Duodenal mucosa (tissue), 2 donors: Measurements from ENCODE around the gene ARHGAP25.

Source experiments
- H3K27ac ChIP-seq: one replicate; pipeline ENCODE4 v1.7.0; 2013; ENCODE audit warnings: low read depth, low read length
- H3K27me3 ChIP-seq, 2 donors: one replicate each; pipeline ENCODE4 v1.7.0; 2013; ENCODE audit warnings: low read length in 2 of 2, control low read depth in 1 of 2; ENCODE audit not compliant: insufficient read depth in 2 of 2, control insufficient read depth in 1 of 2
- H3K36me3 ChIP-seq, 2 donors: one replicate each; pipeline ENCODE4 v1.7.0; 2013; ENCODE audit warnings: low read length in 2 of 2, control low read depth in 1 of 2; ENCODE audit not compliant: insufficient read depth in 2 of 2, control insufficient read depth in 1 of 2
- H3K4me1 ChIP-seq, 2 donors: one replicate each; pipeline ENCODE4 v1.7.0; 2013; ENCODE audit warnings: low read length in 2 of 2, control low read depth in 1 of 2; ENCODE audit not compliant: insufficient read depth in 2 of 2, control insufficient read depth in 1 of 2
- H3K4me3 ChIP-seq, 2 donors: one replicate each; pipeline ENCODE4 v1.7.0; 2013; ENCODE audit warnings: low read length in 2 of 2, low read depth in 1 of 2
- H3K9ac ChIP-seq, 2 donors: one replicate each; pipeline ENCODE4 v1.7.0; 2013; ENCODE audit warnings: low read length in 2 of 2, low read depth in 1 of 2
- H3K9me3 ChIP-seq, 2 donors: one replicate each; pipeline ENCODE4 v1.7.0; 2013; ENCODE audit warnings: low read length in 2 of 2, control low read depth in 1 of 2; ENCODE audit not compliant: control insufficient read depth in 1 of 2

ARHGAP25 gene

GRCh38 chr2:68771211-68771751 lies 36.7 kb downstream of the ARHGAP25 start:
- no peak overlapping the region for H3K9ac ChIP-seq
- H3K9me3 ChIP-seq: no peaks in the 10 kb centered on the region
- H3K27me3 ChIP-seq: no peaks in the 10 kb centered on the region
- peak overlapping the region; percentile 23 to 28 for H3K4me3 ChIP-seq
- H3K27ac ChIP-seq: peak overlapping the region; percentile 45
- H3K4me1 ChIP-seq: peaks cover 46 to 47% of the 10 kb centered on the region in 2 donors
- no peaks in the 10 kb centered on the region for H3K36me3 ChIP-seq

DNA sequence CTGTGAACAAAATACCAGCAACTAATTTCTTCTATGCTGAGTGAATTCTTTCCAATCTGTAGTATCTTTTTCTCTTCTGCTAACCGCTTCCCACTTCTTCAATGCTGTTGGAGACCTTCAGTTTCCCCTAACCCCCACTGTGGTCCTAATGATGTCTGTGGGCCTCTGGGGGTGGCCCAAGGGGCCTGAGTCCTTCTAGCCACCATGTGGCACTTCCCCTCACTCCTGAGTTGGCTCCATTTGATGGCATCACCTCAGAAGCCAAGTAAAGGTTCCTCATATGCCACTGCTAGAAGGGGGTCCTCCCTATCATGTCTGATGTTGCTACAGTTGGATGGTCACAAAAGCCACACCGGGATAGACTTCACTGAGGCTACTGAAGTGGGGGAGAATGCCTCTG lies 37.5 kb downstream of the ARHGAP25 start:
- H3K4me1 ChIP-seq: peaks cover 43 to 52% of the 10 kb centered on the region in 2 donors
- H3K27me3 ChIP-seq: no peaks in the 10 kb centered on the region
- no peak overlapping the region for H3K9ac ChIP-seq
- H3K4me3 ChIP-seq: no peak overlapping the region
- H3K9me3 ChIP-seq: no peaks in the 10 kb centered on the region
- H3K36me3 ChIP-seq: no peaks in the 10 kb centered on the region
- no peak overlapping the region for H3K27ac ChIP-seq

- H3K9me3 ChIP-seq: no peaks in the 10 kb centered on the region
- H3K27me3 ChIP-seq: no peaks in the 10 kb centered on the region
- H3K9ac ChIP-seq: peak overlapping the region; percentile 49 to 64
- H3K4me3 ChIP-seq: peak overlapping the region; percentile 57 to 63
- peaks cover 33 to 40% of the 10 kb centered on the region in 2 donors for H3K4me1 ChIP-seq
- no peaks in the 10 kb centered on the region for H3K36me3 ChIP-seq
- H3K27ac ChIP-seq: peak overlapping the region; percentile 74
These were observed 40.1 kb downstream of the ARHGAP25 start for GRCh38 chr2:68774569-68775271.

GRCh38 chr2:68775272-68775842 lies 40.7 kb downstream of the ARHGAP25 start:
- Histone ChIP-seq H3K9me3 (no peaks in the 10 kb centered on the region), H3K27me3 (no peaks in the 10 kb centered on the region), H3K4me3 (peak overlapping the region; percentile 57 to 63), H3K9ac (peak overlapping the region; percentile 49 to 64), H3K27ac (peak overlapping the region; percentile 71), H3K4me1 (peaks cover 27 to 34% of the 10 kb centered on the region in 2 donors), H3K36me3 (no peaks in the 10 kb centered on the region)

DNA sequence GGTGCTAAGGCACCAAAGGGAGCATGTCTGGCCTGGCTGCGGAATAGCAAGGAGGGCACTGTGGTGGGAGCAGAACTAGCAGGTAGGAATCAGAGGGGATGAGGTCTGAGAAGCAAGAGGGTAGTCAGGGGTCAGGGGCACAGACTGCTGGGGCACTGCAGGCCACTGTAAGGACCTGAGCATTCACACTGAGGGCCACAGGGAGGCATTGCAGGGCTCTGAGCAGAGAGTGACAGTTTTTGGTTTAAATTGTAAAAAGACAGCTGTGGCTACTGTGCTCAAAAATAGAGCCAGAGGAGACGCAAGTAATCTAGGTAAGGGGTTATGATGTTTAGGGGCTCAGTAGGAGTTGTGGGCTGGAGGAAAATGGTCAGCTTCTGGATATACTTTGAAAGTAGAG lies 41.5 kb downstream of the ARHGAP25 start:
- Histone ChIP-seq H3K9ac (peak overlapping the region; percentile 43 to 64), H3K9me3 (no peaks in the 10 kb centered on the region), H3K36me3 (no peaks in the 10 kb centered on the region), H3K27ac (no peak overlapping the region), H3K4me3 (peak overlapping the region; percentile 57 to 63), H3K4me1 (peaks cover 19 to 26% of the 10 kb centered on the region in 2 donors), H3K27me3 (no peaks in the 10 kb centered on the region)

DNA sequence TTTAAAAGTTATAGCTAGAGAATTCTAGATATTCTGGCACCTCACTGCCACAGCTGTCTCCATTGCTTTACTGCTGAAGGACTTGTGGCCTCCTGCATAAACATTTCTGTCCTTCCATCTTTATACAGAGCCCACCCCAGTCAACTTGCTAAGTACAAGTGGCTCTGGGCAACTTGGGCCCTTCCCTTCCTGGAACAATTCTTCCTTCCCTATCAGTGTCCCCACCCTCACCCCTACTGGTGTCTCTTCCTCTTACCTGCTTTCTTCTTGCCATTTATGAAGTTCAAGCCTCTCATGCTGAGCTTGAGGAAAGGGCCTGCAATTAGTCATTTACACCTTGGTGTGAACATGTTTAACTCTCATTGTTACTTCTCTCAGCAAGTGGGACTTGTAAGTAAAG lies 45.0 kb downstream of the ARHGAP25 start:
- Histone ChIP-seq H3K27me3 (no peaks in the 10 kb centered on the region), H3K27ac (no peak overlapping the region), H3K4me1 (peaks cover 8 to 14% of the 10 kb centered on the region in 2 donors), H3K9ac (no peak overlapping the region), H3K4me3 (no peak overlapping the region), H3K36me3 (peaks cover 0 to 8% of the 10 kb centered on the region in 2 donors), H3K9me3 (no peaks in the 10 kb centered on the region)

GRCh38 chr2:68784188-68784587 lies 49.6 kb downstream of the ARHGAP25 start:
- no peak overlapping the region for H3K27ac ChIP-seq
- no peaks in the 10 kb centered on the region for H3K9me3 ChIP-seq
- peaks cover 6 to 17% of the 10 kb centered on the region in 2 donors for H3K4me1 ChIP-seq
- H3K36me3 ChIP-seq: peaks cover 5 to 18% of the 10 kb centered on the region in 2 donors
- peak overlapping the region in 1 of 2 donors; percentile 3 for H3K4me3 ChIP-seq
- H3K9ac ChIP-seq: no peak overlapping the region
- no peaks in the 10 kb centered on the region for H3K27me3 ChIP-seq

GRCh38 chr2:68784915-68785314 lies 50.3 kb downstream of the ARHGAP25 start:
- no peaks in the 10 kb centered on the region for H3K27me3 ChIP-seq
- H3K27ac ChIP-seq: no peak overlapping the region
- H3K4me1 ChIP-seq: peaks cover 6 to 17% of the 10 kb centered on the region in 2 donors
- H3K9ac ChIP-seq: no peak overlapping the region
- H3K4me3 ChIP-seq: peak overlapping the region in 1 of 2 donors; percentile 3
- peaks cover 5 to 18% of the 10 kb centered on the region in 2 donors for H3K36me3 ChIP-seq
- H3K9me3 ChIP-seq: no peaks in the 10 kb centered on the region

DNA sequence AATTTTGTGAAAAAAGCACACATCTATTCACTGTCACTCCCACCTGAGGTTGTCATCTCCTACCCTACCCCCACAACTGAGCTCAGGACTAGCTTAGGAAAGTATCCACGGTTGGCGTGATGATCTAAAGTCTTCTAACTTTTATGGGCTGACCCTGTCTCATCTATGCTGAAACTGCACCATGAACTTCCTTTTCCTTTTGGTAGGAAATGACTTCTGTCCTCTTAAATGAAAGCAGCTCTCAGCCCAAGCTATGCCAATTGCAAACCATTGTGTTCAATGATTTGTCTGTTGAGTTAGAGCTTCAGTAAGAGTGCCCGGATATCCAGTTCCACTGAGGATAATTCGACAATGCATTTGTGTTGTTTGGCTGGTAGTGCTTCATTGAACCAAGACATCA lies 52.7 kb downstream of the ARHGAP25 start:
- peaks cover 5 to 16% of the 10 kb centered on the region in 2 donors for H3K36me3 ChIP-seq
- H3K9me3 ChIP-seq: no peaks in the 10 kb centered on the region
- peaks cover 6 to 17% of the 10 kb centered on the region in 2 donors for H3K4me1 ChIP-seq
- H3K4me3 ChIP-seq: no peak overlapping the region
- H3K9ac ChIP-seq: no peak overlapping the region
- no peaks in the 10 kb centered on the region for H3K27me3 ChIP-seq
- H3K27ac ChIP-seq: no peak overlapping the region

DNA sequence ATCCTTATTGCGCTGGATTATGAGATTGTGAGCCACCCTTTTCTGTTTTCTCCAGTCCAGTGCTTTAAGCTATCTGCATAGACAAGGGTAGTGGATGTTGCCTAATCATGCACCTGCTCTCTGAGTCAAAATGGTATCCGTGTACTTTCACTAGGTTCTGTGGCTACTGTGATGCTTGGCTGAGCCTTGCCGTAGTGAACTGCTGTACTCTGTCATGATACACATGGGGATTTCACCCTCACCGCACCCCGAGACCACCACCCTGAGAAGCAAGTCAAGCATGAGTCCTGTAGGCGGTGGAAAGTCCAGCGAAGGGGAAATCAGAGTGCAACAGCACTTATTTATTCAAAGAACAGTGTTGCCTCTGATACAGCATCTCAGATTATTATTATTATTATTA lies 55.0 kb downstream of the ARHGAP25 start:
- Histone ChIP-seq H3K27ac (no peak overlapping the region), H3K9me3 (no peaks in the 10 kb centered on the region), H3K4me1 (peaks cover 2 to 9% of the 10 kb centered on the region in 2 donors), H3K27me3 (no peaks in the 10 kb centered on the region), H3K36me3 (peaks cover 5 to 13% of the 10 kb centered on the region in 2 donors), H3K4me3 (no peak overlapping the region), H3K9ac (no peak overlapping the region)
